ENCODE data around the gene SLC5A9. TPM values are rescaled to one million over a fixed set of nuclear protein-coding genes. Genes with fewer than 3 reads are reported as not detected.

Gene SLC5A9
- total and polyA plus RNA-seq, 2 of the 13 experiments (the other 11 are each of a cell fraction or from before 2014, with no cell fraction given): 42.0 to 65.0 TPM

GRCh38 chr1:48222501-48223242 lies at the start of gene SLC5A9 (continued):
- TF ChIP-seq, protein P1, sequence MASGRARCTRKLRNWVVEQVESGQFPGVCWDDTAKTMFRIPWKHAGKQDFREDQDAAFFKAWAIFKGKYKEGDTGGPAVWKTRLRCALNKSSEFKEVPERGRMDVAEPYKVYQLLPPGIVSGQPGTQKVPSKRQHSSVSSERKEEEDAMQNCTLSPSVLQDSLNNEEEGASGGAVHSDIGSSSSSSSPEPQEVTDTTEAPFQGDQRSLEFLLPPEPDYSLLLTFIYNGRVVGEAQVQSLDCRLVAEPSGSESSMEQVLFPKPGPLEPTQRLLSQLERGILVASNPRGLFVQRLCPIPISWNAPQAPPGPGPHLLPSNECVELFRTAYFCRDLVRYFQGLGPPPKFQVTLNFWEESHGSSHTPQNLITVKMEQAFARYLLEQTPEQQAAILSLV (CRISPR knock-in tag; IDR thresholded peaks at IDR 0.05; ENCODE audit: borderline replicate concordance): 0 out of 2 replicates have a peak, but pooled peaks have one; percentile 41
- TF ChIP-seq ZNF441 (CRISPR knock-in tag; IDR thresholded peaks at IDR 0.05; ENCODE audit: borderline replicate concordance) (no peak), KLF15 (CRISPR knock-in tag; IDR thresholded peaks at IDR 0.05; ENCODE audit: borderline replicate concordance) (no peak), MAF1 (CRISPR knock-in tag; IDR thresholded peaks at IDR 0.05; ENCODE audit: borderline replicate concordance) (no peak), ZNF317 (CRISPR knock-in tag; IDR thresholded peaks at IDR 0.05) (peak; percentile 86), NR1H2 (CRISPR knock-in tag; IDR thresholded peaks at IDR 0.05; ENCODE audit: borderline replicate concordance, low read depth) (no peak), ZNF572 (CRISPR knock-in tag; IDR thresholded peaks at IDR 0.05) (0 out of 2 replicates have a peak, but pooled peaks have one; percentile 57), ZNF788 (CRISPR knock-in tag; IDR thresholded peaks at IDR 0.05; ENCODE audit: borderline replicate concordance) (peak; percentile 65; the same call in 1 of the 2 replicates), ZBTB7B (CRISPR knock-in tag; IDR thresholded peaks at IDR 0.05) (peak; percentile 37; the same call in 1 of the 2 replicates), DPF2 (CRISPR knock-in tag; IDR thresholded peaks at IDR 0.05; ENCODE audit: borderline replicate concordance, low read depth) (peak; percentile 43; the same call in 1 of the 2 replicates), REPIN1 (CRISPR knock-in tag; IDR thresholded peaks at IDR 0.05; ENCODE audit: borderline replicate concordance, low read depth) (peak; percentile 65; the same call in 1 of the 2 replicates), GLMP (CRISPR knock-in tag; IDR thresholded peaks at IDR 0.05; ENCODE audit: borderline replicate concordance) (no peak), ZNF878 (CRISPR knock-in tag; IDR thresholded peaks at IDR 0.05) (no peak), SOX5 (CRISPR knock-in tag; IDR thresholded peaks at IDR 0.05; ENCODE audit: borderline replicate concordance) (peak; percentile 48; the same call in 1 of the 2 replicates), ZNF513 (CRISPR knock-in tag; conservative IDR thresholded peaks at IDR 0.05) (no peak), ZNF337 (CRISPR knock-in tag; IDR thresholded peaks at IDR 0.05; ENCODE audit: borderline replicate concordance, low read depth) (peak; percentile 87; the same call in 1 of the 2 replicates), TAF1 (CRISPR knock-in tag; IDR thresholded peaks at IDR 0.05) (peak; percentile 70), CENPT (CRISPR knock-in tag; IDR thresholded peaks at IDR 0.05; ENCODE audit: low read depth) (no peak), FOXO1 (CRISPR knock-in tag; IDR thresholded peaks at IDR 0.05) (peak; percentile 76), ZNF790 (CRISPR knock-in tag; IDR thresholded peaks at IDR 0.05; ENCODE audit: borderline replicate concordance) (0 out of 2 replicates have a peak, but pooled peaks have one; percentile 37), ZNF577 (CRISPR knock-in tag; IDR thresholded peaks at IDR 0.05; ENCODE audit: borderline replicate concordance, low read depth) (no peak), KDM3A (CRISPR knock-in tag; IDR thresholded peaks at IDR 0.05; ENCODE audit: low read depth) (peak; percentile 57; the same call in 1 of the 2 replicates), SAP130 (CRISPR knock-in tag; IDR thresholded peaks at IDR 0.05; ENCODE audit: low read depth) (peak; percentile 73)
- TF ChIP-seq, protein P2, sequence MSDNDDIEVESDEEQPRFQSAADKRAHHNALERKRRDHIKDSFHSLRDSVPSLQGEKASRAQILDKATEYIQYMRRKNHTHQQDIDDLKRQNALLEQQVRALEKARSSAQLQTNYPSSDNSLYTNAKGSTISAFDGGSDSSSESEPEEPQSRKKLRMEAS (IDR thresholded peaks at IDR 0.05): peak; percentile 27; the same call in 1 of the 2 replicates
